Body of pancreas (tissue), 4 donors: ENCODE data around the gene BEST1. TPM values are rescaled to one million over a fixed set of nuclear protein-coding genes. Genes with fewer than 3 reads are reported as not detected.

Source experiments
- ATAC-seq: fragments of 150-250 bp; one replicate; pipeline ENCODE4 v1.9.1; 2016
- DNase-seq, 4 donors: peaks; one replicate each; pipeline ENCODE4 v3.0.0-alpha.2; 2019
- H3K27ac ChIP-seq, 4 donors: fragments of 200-600 bp; sonication (generic); 1 replicate in 3 of 4; 2 replicates in 1 of 4; pipeline versions ENCODE4 v1.5.1 to v1.6.1; 2016 to 2019; ENCODE audit warnings: mild to moderate bottlenecking in 1 of 4, mixed read lengths in 1 of 4, moderate library complexity in 1 of 4
- H3K27me3 ChIP-seq, 2 donors: fragments of 200-600 bp; sonication (generic); one replicate each; pipeline ENCODE4 v1.6.0; 2016; ENCODE audit warnings: mild to moderate bottlenecking in 1 of 2
- H3K36me3 ChIP-seq, 2 donors: fragments of 200-600 bp; sonication (generic); replicated peaks in 1 of 2; 2 replicates each; pipeline ENCODE4 v1.5.1; 2016; ENCODE audit warnings: low read depth in 2 of 2; ENCODE audit not compliant: insufficient read depth in 1 of 2
- H3K4me1 ChIP-seq: fragments of 200-600 bp; sonication (generic); one replicate; pipeline ENCODE4 v1.6.0; 2016
- H3K4me3 ChIP-seq, 2 donors: fragments of 200-600 bp; sonication (generic); 1 replicate in 1 of 2; 2 replicates in 1 of 2; pipeline ENCODE4 v1.5.1; 2016 to 2019
- H3K9me3 ChIP-seq, 3 donors: fragments of 200-600 bp; sonication (generic); 1 replicate in 2 of 3; 2 replicates in 1 of 3; pipeline ENCODE4 v1.5.1; 2016
- CTCF ChIP-seq, 7 experiments: fragments of 450-650 bp in 4 of 7; fragments of 200-600 bp in 3 of 7; sonication (generic) in 3 of 7; IDR thresholded peaks; one replicate each; pipeline ENCODE4 v1.5.1; 2016 to 2019; ENCODE audit warnings: antibody characterized with exemption in 7 of 7
- POLR2A ChIP-seq, 3 donors: fragments of 450-650 bp; IDR thresholded peaks; one replicate each; pipeline ENCODE4 v1.6.1; 2016; ENCODE audit warnings: antibody characterized with exemption in 3 of 3, mild to moderate bottlenecking in 2 of 3
- WGBS, 2 donors: methylation state at CpG; one replicate each; pipeline ENCODE4 v1.1.5; 2017; 5-methylcytosine and 5-hydroxymethylcytosine counted together
- intact Hi-C: fragments of 100-400 bp; cut with DNase I; formaldehyde crosslinking; loops from one replicate; pipeline ENCODE4 v1.15.1; 2023
- total RNA-seq, 2 donors: library from RNA; depleted of rRNA; stranded (reverse); fragments of >200 nt; gene quantifications; one replicate each; pipeline ENCODE4 v1.1.0, GENCODE V29; 2016

Gene BEST1
- total RNA-seq, 2 donors from 2014 or later: 1.6 to 2.6 TPM

- Histone ChIP-seq H3K9me3 (no peaks in the 10 kb centered on the region), H3K27me3 (no peaks in the 10 kb centered on the region), H3K36me3 (no peaks in the 10 kb centered on the region), H3K27ac (peak overlapping the region in 1 of 4 donors; percentile 1), H3K4me1 (no peaks in the 10 kb centered on the region), H3K4me3 (no peak overlapping the region)
- ATAC-seq: no peak
- WGBS, 2 donors: 65 to 75% methylated on average over 2 to 17 of the region's 17 CpGs
- peak in 1 of 4 donors; percentile 9 for DNase-seq
- no peak for TF ChIP-seq CTCF (IDR thresholded peaks at IDR 0.05)
- no peak for TF ChIP-seq POLR2A (IDR thresholded peaks at IDR 0.05)
- intact Hi-C loops: no loop called here
Observed at GRCh38 chr11:61911701-61912529, 38.2 kb upstream of the BEST1 start.

GRCh38 chr11:61912530-61912898 lies 37.6 kb upstream of the BEST1 start:
- Histone ChIP-seq H3K27ac (peak overlapping the region in 1 of 4 donors; percentile 1), H3K27me3 (no peaks in the 10 kb centered on the region), H3K4me3 (no peak overlapping the region), H3K9me3 (no peaks in the 10 kb centered on the region), H3K4me1 (peaks cover under 1% of the 10 kb centered on the region), H3K36me3 (no peaks in the 10 kb centered on the region)
- TF ChIP-seq CTCF (IDR thresholded peaks at IDR 0.05): no peak
- ATAC-seq (no peak), DNase-seq (peak in 1 of 4 donors; percentile 59)
- intact Hi-C loops: no loop called here
- WGBS, 2 donors: 60 to 69% methylated on average over 4 to 6 of the region's 6 CpGs

- Histone ChIP-seq H3K4me3 (no peak overlapping the region), H3K9me3 (no peaks in the 10 kb centered on the region), H3K27me3 (no peaks in the 10 kb centered on the region), H3K4me1 (peaks cover 7% of the 10 kb centered on the region), H3K36me3 (no peaks in the 10 kb centered on the region), H3K27ac (no peak overlapping the region)
- no peak for ATAC-seq
- DNase-seq: no peak
- TF ChIP-seq CTCF (IDR thresholded peaks at IDR 0.05) (no peak), POLR2A (IDR thresholded peaks at IDR 0.05) (no peak)
- intact Hi-C loops: no loop called here
- WGBS, 2 donors: 75 to 80% methylated on average over 11 to 18 of the region's 18 CpGs
Observed at GRCh38 chr11:61912991-61913698, 37.0 kb upstream of the BEST1 start.

- H3K27ac ChIP-seq: no peak overlapping the region
- ATAC-seq: no peak
- TF ChIP-seq CTCF (IDR thresholded peaks at IDR 0.05): no peak
- no peak for TF ChIP-seq POLR2A (IDR thresholded peaks at IDR 0.05)
- no peaks in the 10 kb centered on the region for H3K9me3 ChIP-seq
- H3K4me3 ChIP-seq: no peak overlapping the region
- H3K36me3 ChIP-seq: no peaks in the 10 kb centered on the region
- 75 to 81% methylated on average over 5 to 8 of the region's 8 CpGs for WGBS, 2 donors
- no peak for DNase-seq
- H3K4me1 ChIP-seq: peaks cover 7% of the 10 kb centered on the region
- intact Hi-C loops: no loop called here
- no peaks in the 10 kb centered on the region for H3K27me3 ChIP-seq
Observed at GRCh38 chr11:61913699-61914395, 36.3 kb upstream of the BEST1 start.
